Measurements from ENCODE around the gene EXOG.

DNA sequence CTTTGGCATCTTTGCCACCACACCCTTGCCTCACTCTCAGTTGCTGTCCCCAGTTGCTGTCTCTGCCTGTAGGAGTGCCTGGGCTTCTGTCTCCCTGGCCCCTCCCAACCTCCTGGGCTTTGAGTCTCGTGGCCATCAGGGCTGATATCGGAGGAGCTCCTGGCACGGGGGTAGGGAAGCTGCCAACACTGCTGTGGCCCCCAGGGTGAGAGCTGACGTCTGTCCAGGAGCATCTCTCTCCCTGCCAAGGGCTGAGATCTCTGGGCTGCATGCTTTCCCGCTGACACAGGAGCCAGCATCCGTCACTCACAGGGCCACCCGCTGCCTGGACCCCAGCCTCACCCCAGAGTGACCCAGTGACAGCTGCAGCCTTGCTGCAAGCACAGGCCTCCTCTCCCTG is 47.4 kb downstream of the EXOG start:
- no peak for TF ChIP-seq HDGF (IDR thresholded peaks at IDR 0.05; ENCODE audit: borderline replicate concordance)
- TF ChIP-seq SP1 (IDR thresholded peaks at IDR 0.05) = no peak
- no peak for TF ChIP-seq FOXM1 (IDR thresholded peaks at IDR 0.05; ENCODE audit: borderline replicate concordance)
- no peak for TF ChIP-seq L3MBTL2 (conservative IDR thresholded peaks at IDR 0.05)
- TF ChIP-seq TARDBP (IDR thresholded peaks at IDR 0.05) = no peak
- TF ChIP-seq ARNT (IDR thresholded peaks at IDR 0.05) = no peak
- no peak for TF ChIP-seq SUZ12 (IDR thresholded peaks at IDR 0.05)
- no peak for TF ChIP-seq FOXA1 (IDR thresholded peaks at IDR 0.05)
- no peak for TF ChIP-seq ZNF384 (IDR thresholded peaks at IDR 0.05)
- no peak for TF ChIP-seq FOXK2 (IDR thresholded peaks at IDR 0.05)
- no peak for TF ChIP-seq NFRKB (IDR thresholded peaks at IDR 0.05)
